BJ (cell line): Measurements from ENCODE around the gene TNFRSF13B. TPM values are rescaled to one million over a fixed set of nuclear protein-coding genes. Genes with fewer than 3 reads are reported as not detected.

ENCODE experiments used
- CTCF ChIA-PET: fragments of 350-600 bp; formaldehyde crosslinking; extraction: SDS; loops from one replicate; lab custom pipeline; 2021; ENCODE audit warnings: antibody characterized with exemption, inconsistent platforms; lab: Yijun Ruan, JAX
- POLR2A ChIA-PET: fragments of 300-600 bp; sonication (Branson Sonifier 250); formaldehyde crosslinking; extraction: SDS; loops from one replicate; lab custom pipeline; 2021; ENCODE audit warnings: antibody characterized with exemption; lab: Charles Lee
- DNase-seq: peaks from one replicate; pipeline ENCODE4 v3.0.0-alpha.2; 2011; ENCODE audit warnings: low read depth
- H3K27me3 ChIP-seq: 2 replicates; pipeline ENCODE4 v1.6.0; 2011; ENCODE audit warnings: low read length; ENCODE audit not compliant: control insufficient read depth, insufficient read depth
- H3K36me3 ChIP-seq: 2 replicates; pipeline ENCODE4 v1.5.1; 2011; ENCODE audit warnings: low read length; ENCODE audit not compliant: control insufficient read depth, insufficient read depth
- H3K4me3 ChIP-seq: 2 replicates; pipeline ENCODE4 v1.5.1; 2011; ENCODE audit warnings: low read depth, mild to moderate bottlenecking, control low read depth, low read length
- polyA plus RNA-seq: library from polyadenylated mRNA; depleted of rRNA; stranded (reverse); fragments of >200 nt; gene quantifications from 2 replicates; pipeline ENCODE4 v1.2.3, GENCODE V29; 2011
- TF ChIP-seq, protein P1 (sequence below): IDR thresholded peaks from 2 replicates; pipeline ENCODE4 v1.5.1; 2011; ENCODE audit warnings: low read depth, mild to moderate bottlenecking, control low read depth, inconsistent platforms, low read length, moderate library complexity; ENCODE audit not compliant: insufficient read depth

The TNFRSF13B gene
- polyA plus RNA-seq, 1 experiment = not detected

DNA sequence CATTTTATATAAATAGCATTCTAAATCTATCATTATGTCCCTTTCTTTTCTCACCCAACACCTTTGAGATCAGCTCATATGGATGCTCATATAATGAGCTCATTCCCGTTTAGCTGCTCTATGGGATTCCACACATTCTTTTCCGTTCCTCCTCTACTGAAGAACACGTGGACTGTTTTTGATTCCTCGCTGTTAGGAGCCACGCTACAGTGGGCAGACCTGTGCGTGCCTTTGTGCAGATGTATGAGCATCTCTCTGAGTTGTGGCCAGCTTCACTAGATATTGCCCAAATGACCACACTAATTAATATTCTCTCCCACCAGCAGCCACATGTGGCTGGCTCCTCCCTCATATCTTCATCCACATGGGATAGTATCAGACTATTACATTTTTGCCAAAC is 6.0 kb upstream of the TNFRSF13B start:
- no peaks in the 10 kb centered on the region for H3K36me3 ChIP-seq
- H3K27me3 ChIP-seq = no peaks in the 10 kb centered on the region
- DNase-seq = peak; percentile 51
- H3K4me3 ChIP-seq = no peak overlapping the region
- TF ChIP-seq, protein P1, sequence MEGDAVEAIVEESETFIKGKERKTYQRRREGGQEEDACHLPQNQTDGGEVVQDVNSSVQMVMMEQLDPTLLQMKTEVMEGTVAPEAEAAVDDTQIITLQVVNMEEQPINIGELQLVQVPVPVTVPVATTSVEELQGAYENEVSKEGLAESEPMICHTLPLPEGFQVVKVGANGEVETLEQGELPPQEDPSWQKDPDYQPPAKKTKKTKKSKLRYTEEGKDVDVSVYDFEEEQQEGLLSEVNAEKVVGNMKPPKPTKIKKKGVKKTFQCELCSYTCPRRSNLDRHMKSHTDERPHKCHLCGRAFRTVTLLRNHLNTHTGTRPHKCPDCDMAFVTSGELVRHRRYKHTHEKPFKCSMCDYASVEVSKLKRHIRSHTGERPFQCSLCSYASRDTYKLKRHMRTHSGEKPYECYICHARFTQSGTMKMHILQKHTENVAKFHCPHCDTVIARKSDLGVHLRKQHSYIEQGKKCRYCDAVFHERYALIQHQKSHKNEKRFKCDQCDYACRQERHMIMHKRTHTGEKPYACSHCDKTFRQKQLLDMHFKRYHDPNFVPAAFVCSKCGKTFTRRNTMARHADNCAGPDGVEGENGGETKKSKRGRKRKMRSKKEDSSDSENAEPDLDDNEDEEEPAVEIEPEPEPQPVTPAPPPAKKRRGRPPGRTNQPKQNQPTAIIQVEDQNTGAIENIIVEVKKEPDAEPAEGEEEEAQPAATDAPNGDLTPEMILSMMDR = no peak
- POLR2A ChIA-PET = no interaction called here
- CTCF ChIA-PET = interaction anchor here (1.1 to 1.5 kb wide), 3 partner anchors 9 to 12 kb away, joined by 3 to 6 read pairs (median 5); no protein-coding TSS in a partner anchor

DNA sequence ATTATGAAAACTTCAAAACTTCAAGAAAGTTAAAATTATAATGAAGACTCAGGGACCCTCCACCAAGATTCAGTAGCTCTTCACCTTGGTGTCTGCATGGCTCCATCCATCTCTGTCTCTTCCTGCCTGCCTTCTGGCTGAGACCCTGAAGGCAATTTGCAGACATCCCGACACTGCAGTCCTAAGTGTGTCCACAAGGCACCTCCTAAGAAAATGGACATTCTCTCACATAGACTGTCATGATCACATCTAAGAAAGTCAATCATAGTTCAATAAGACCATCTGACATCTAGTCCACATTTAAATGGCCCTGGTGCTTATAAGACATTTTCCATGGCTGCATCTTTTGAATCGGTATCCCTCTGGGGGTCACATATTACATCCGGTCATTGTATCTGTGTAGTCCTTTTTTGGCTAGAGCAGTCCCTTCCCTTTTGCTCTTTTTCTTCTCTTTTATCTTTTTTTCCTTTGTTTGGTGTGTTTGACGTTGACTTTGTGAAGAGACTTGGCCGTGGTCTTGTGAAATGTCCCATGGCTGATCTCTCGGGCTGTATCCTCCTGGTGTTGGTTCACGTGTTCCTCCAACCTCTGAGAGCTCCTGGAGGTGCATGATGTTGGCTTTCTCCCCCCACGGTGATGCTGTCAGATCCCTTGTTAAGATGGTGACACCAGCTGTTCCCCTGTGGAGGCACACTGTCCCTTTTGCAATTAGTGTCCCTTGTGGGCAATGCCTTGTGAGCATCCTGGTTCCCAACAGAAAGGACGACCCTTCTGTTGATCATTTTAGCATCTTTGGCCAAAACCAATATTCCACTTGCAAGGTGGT is 5.0 kb upstream of the TNFRSF13B start:
- ChIA-PET POLR2A (no interaction called here), CTCF (interaction anchor here (1.1 to 2.2 kb wide), 4 partner anchors 8 to 23 kb away, joined by 3 to 6 read pairs (median 5); no protein-coding TSS in a partner anchor)
- DNase-seq = no peak
- H3K4me3 ChIP-seq = no peak overlapping the region
- no peaks in the 10 kb centered on the region for H3K36me3 ChIP-seq
- TF ChIP-seq, protein P1 = no peak
- no peaks in the 10 kb centered on the region for H3K27me3 ChIP-seq

DNA sequence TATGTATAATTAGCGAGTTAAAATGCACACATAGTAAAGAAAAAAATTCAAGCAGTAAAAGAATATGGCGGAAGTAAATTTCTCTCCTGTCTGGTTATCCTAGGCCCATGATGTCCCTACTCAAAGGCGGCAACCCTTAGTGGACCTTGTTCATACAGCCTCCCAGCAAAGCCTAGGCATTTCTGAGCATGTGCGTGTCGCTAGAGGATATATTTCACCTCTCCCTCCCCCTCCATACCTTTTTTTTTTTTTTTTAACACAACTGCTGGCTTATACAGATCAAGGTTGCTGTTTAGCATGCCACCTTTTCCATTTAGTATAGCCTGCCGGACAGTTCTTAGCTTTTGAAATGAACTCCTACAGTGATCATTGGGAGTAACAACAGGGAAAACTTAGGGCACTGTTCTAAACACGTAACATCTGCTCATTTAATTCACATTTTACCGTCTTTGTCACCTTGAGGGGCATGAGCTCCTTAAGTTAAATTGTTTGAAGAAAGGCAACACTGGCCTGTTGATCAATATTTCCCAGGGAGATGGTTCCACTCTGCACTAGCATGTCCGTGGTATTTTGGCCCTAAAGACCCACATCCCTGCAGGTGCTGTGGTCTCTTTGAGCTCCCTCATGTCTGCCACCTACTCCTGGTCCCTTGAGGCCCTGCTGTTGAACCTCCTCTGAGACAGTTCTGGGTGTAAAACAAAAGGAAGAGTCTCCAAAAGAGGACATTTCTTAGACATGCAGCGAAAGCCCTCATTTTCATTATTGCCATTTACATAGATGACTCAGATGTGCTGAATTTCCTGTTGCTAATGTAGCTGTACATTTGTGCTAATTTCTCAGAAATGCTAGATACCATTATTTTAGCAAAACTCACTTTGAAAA is 4.1 kb upstream of the TNFRSF13B start:
- ChIA-PET POLR2A (no interaction called here), CTCF (interaction anchor here (0.6 to 2.2 kb wide), 4 partner anchors 8 to 378 kb away, joined by 3 to 5 read pairs (median 4); no protein-coding TSS in a partner anchor)
- no peak overlapping the region for H3K4me3 ChIP-seq
- H3K27me3 ChIP-seq = no peaks in the 10 kb centered on the region
- H3K36me3 ChIP-seq = no peaks in the 10 kb centered on the region
- no peak for DNase-seq
- TF ChIP-seq, protein P1 = no peak

DNA sequence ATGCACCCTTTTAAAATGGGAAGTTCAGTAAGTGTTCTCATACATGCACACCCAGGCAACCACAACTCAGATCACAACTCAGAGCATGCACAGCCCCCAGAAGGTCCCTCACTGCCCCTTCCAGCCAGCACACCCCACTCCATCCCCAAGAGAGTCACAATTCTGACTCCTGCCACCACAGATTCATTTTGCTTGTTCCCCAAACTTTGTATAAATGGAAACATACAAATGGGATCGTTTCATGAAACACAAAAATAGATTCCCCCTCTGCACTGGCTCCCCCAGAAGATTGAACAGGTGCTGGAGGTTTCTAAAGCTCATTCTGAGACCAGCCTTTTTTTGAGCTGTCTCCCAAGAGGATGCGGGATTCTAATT is 3.3 kb upstream of the TNFRSF13B start:
- no peaks in the 10 kb centered on the region for H3K36me3 ChIP-seq
- no peak for DNase-seq
- ChIA-PET POLR2A (no interaction called here), CTCF (interaction anchor here (0.6 to 2.2 kb wide), 2 partner anchors 25 to 379 kb away, joined by 3 to 5 read pairs; no protein-coding TSS in a partner anchor)
- peaks cover 1% of the 10 kb centered on the region; the same call in 1 of the 2 replicates for H3K27me3 ChIP-seq
- TF ChIP-seq, protein P1 = no peak
- no peak overlapping the region for H3K4me3 ChIP-seq
